ENCODE measurements around the gene GEN1. TPM values are rescaled to one million over a fixed set of nuclear protein-coding genes. Genes with fewer than 3 reads are reported as not detected.

The GEN1 gene, protein sequence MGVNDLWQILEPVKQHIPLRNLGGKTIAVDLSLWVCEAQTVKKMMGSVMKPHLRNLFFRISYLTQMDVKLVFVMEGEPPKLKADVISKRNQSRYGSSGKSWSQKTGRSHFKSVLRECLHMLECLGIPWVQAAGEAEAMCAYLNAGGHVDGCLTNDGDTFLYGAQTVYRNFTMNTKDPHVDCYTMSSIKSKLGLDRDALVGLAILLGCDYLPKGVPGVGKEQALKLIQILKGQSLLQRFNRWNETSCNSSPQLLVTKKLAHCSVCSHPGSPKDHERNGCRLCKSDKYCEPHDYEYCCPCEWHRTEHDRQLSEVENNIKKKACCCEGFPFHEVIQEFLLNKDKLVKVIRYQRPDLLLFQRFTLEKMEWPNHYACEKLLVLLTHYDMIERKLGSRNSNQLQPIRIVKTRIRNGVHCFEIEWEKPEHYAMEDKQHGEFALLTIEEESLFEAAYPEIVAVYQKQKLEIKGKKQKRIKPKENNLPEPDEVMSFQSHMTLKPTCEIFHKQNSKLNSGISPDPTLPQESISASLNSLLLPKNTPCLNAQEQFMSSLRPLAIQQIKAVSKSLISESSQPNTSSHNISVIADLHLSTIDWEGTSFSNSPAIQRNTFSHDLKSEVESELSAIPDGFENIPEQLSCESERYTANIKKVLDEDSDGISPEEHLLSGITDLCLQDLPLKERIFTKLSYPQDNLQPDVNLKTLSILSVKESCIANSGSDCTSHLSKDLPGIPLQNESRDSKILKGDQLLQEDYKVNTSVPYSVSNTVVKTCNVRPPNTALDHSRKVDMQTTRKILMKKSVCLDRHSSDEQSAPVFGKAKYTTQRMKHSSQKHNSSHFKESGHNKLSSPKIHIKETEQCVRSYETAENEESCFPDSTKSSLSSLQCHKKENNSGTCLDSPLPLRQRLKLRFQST
- 6.5 TPM for polyA plus RNA-seq (2012; ENCODE audit: insufficient read depth, insufficient read length, low read depth)

GRCh38 chr2:17753803-17754663 is at the start of gene GEN1, which contains the start of gene SMC6:
GEN1 (plus strand) TSS chr2:17754138; CDS start chr2:17759944, 5,806 bp downstream.
SMC6 (minus strand) TSS chr2:17753810; CDS start chr2:17745946, 7,864 bp downstream.
- peaks cover 9% of the 10 kb centered on the region; the same call in 1 of the 2 replicates for H3K4me1 ChIP-seq
- DNase-seq: peak; percentile 95
- TF ChIP-seq CTCF (IDR thresholded peaks at IDR 0.05; ENCODE audit: low read depth, low read length): no peak

GRCh38 chr2:17706845-17707244 is 47.1 kb upstream of the GEN1 start:
- DNase-seq: no peak
- Histone ChIP-seq H3K36me3 (peaks cover 17% of the 10 kb centered on the region; the same call in 1 of the 2 replicates), H3K9me3 (no peaks in the 10 kb centered on the region)

More at GRCh38 chr2:17753803-17754663, at the start of gene GEN1, which contains the start of gene SMC6:
- H3K9me3 ChIP-seq: no peaks in the 10 kb centered on the region
- H3K36me3 ChIP-seq: no peaks in the 10 kb centered on the region
- H3K27me3 ChIP-seq: no peaks in the 10 kb centered on the region
- H3K4me3 ChIP-seq (ENCODE audit: low read depth, low read length): peak within 1 kb of the TSS; percentile 90

DNA sequence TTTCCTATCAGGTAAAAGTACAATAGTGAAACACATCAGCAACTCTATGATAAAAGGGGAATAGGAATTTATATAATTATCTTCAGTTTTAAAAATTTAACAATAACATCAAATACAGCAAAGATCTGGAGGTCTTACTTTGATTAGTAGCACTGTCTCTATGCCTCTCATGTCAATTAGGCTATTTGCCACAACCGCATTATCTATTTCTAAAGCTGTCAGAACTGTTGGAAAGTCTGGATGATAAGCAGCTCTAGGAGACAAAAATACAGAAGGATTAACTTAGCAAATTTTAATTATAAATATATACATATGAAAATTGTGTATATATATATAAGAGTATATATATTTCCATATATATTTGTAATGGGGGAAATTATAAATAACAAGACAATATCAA is 45.4 kb upstream of the GEN1 start:
- no peak for DNase-seq
- 0 out of 2 replicates have a peak, but pooled peaks cover 5% of the 10 kb centered on the region for H3K4me1 ChIP-seq
- no peaks in the 10 kb centered on the region for H3K27me3 ChIP-seq
- peaks cover 32% of the 10 kb centered on the region for H3K36me3 ChIP-seq
- no peak for TF ChIP-seq CTCF (IDR thresholded peaks at IDR 0.05; ENCODE audit: low read depth, low read length)
- no peak overlapping the region for H3K4me3 ChIP-seq (ENCODE audit: low read depth, low read length)
- H3K9me3 ChIP-seq: no peaks in the 10 kb centered on the region

More at GRCh38 chr2:17706845-17707244, 47.1 kb upstream of the GEN1 start:
- Histone ChIP-seq H3K4me3 (ENCODE audit: low read depth, low read length) (no peak overlapping the region), H3K4me1 (0 out of 2 replicates have a peak, but pooled peaks cover 5% of the 10 kb centered on the region), H3K27me3 (no peaks in the 10 kb centered on the region)
- TF ChIP-seq CTCF (IDR thresholded peaks at IDR 0.05; ENCODE audit: low read depth, low read length): no peak

GRCh38 chr2:17709897-17710296 is 44.0 kb upstream of the GEN1 start:
- Histone ChIP-seq H3K27me3 (no peaks in the 10 kb centered on the region), H3K9me3 (no peaks in the 10 kb centered on the region), H3K36me3 (peaks cover 32% of the 10 kb centered on the region), H3K4me1 (0 out of 2 replicates have a peak, but pooled peaks cover 5% of the 10 kb centered on the region), H3K4me3 (ENCODE audit: low read depth, low read length) (no peak overlapping the region)
- no peak for DNase-seq
- TF ChIP-seq CTCF (IDR thresholded peaks at IDR 0.05; ENCODE audit: low read depth, low read length): no peak

GRCh38 chr2:17710547-17711248 is 43.2 kb upstream of the GEN1 start:
- peaks cover 32% of the 10 kb centered on the region for H3K36me3 ChIP-seq
- no peaks in the 10 kb centered on the region for H3K9me3 ChIP-seq

More at GRCh38 chr2:17710547-17711248, 43.2 kb upstream of the GEN1 start:
- Histone ChIP-seq H3K4me1 (0 out of 2 replicates have a peak, but pooled peaks cover 5% of the 10 kb centered on the region), H3K27me3 (no peaks in the 10 kb centered on the region), H3K4me3 (ENCODE audit: low read depth, low read length) (no peak overlapping the region)
- TF ChIP-seq CTCF (IDR thresholded peaks at IDR 0.05; ENCODE audit: low read depth, low read length): no peak
- no peak for DNase-seq
